ENCODE measurements around the gene PTPRM. TPM values are rescaled to one million over a fixed set of nuclear protein-coding genes. Genes with fewer than 3 reads are reported as not detected.

Gene PTPRM
- total RNA-seq, 4 donors from 2014 or later = 170 to 198 (median 182) TPM

- TF ChIP-seq POLR2A (IDR thresholded peaks at IDR 0.05) (no peak), CTCF (IDR thresholded peaks at IDR 0.05) (no peak)
- H3K36me3 ChIP-seq = peaks cover 29 to 40% of the 10 kb centered on the region in 2 donors
- no peaks in the 10 kb centered on the region for H3K4me1 ChIP-seq
- H3K4me3 ChIP-seq (replicated peaks in 1 of 3) = no peak overlapping the region
- DNase-seq = no peak
- H3K27ac ChIP-seq = no peak overlapping the region
- 90% methylated on average over 2 of the region's 2 CpGs for WGBS, 2 donors
- intact Hi-C loops (cut with DNase I) = loop anchor here (5.0 kb wide), 1 partner anchor 1119 kb away; no protein-coding TSS in a partner anchor
- H3K27me3 ChIP-seq = no peaks in the 10 kb centered on the region
- H3K9me3 ChIP-seq = no peaks in the 10 kb centered on the region
Observed at GRCh38 chr18:8391068-8391467, 824.0 kb downstream of the PTPRM start.

- no peak for TF ChIP-seq POLR2A (IDR thresholded peaks at IDR 0.05)
- TF ChIP-seq CTCF (IDR thresholded peaks at IDR 0.05) = no peak
- H3K9me3 ChIP-seq = no peaks in the 10 kb centered on the region
- WGBS, 2 donors = 94 to 96% methylated on average over 7 of the region's 7 CpGs
- no peak overlapping the region for H3K27ac ChIP-seq
- peaks cover 17 to 31% of the 10 kb centered on the region in 2 donors for H3K36me3 ChIP-seq
- H3K4me1 ChIP-seq = no peaks in the 10 kb centered on the region
- no peaks in the 10 kb centered on the region for H3K27me3 ChIP-seq
- intact Hi-C loops (cut with DNase I) = no loop called here
- no peak overlapping the region for H3K4me3 ChIP-seq (replicated peaks in 1 of 3)
- DNase-seq = no peak
Observed at GRCh38 chr18:8396254-8396653, 829.1 kb downstream of the PTPRM start.

- no peak for DNase-seq
- Histone ChIP-seq H3K9me3 (no peaks in the 10 kb centered on the region), H3K27ac (no peak overlapping the region), H3K36me3 (peaks cover 17 to 33% of the 10 kb centered on the region in 2 donors), H3K4me1 (no peaks in the 10 kb centered on the region), H3K27me3 (no peaks in the 10 kb centered on the region), H3K4me3 (replicated peaks in 1 of 3) (no peak overlapping the region)
- TF ChIP-seq CTCF (IDR thresholded peaks at IDR 0.05) = no peak
- intact Hi-C loops (cut with DNase I) = no loop called here
- 86 to 89% methylated on average over 12 of the region's 12 CpGs for WGBS, 2 donors
Observed at GRCh38 chr18:8397034-8397433, 829.9 kb downstream of the PTPRM start.

- DNase-seq = no peak
- WGBS, 2 donors = 87 to 91% methylated on average over 8 of the region's 8 CpGs
- TF ChIP-seq POLR2A (IDR thresholded peaks at IDR 0.05) (no peak), CTCF (IDR thresholded peaks at IDR 0.05) (no peak)
- no peak overlapping the region for H3K4me3 ChIP-seq (replicated peaks in 1 of 3)
- H3K36me3 ChIP-seq = peaks cover 19 to 29% of the 10 kb centered on the region in 2 donors
- no peak overlapping the region for H3K27ac ChIP-seq
- no peaks in the 10 kb centered on the region for H3K9me3 ChIP-seq
- H3K4me1 ChIP-seq = no peaks in the 10 kb centered on the region
- no peaks in the 10 kb centered on the region for H3K27me3 ChIP-seq
- intact Hi-C loops (cut with DNase I) = no loop called here
Observed at GRCh38 chr18:8399138-8399537, 832.0 kb downstream of the PTPRM start.

GRCh38 chr18:8400193-8400752 lies 833.2 kb downstream of the PTPRM start:
- WGBS, 2 donors = 84 to 94% methylated on average over 12 to 17 of the region's 17 CpGs
- intact Hi-C loops (cut with DNase I) = no loop called here
- Histone ChIP-seq H3K36me3 (peaks cover 20 to 30% of the 10 kb centered on the region in 2 donors), H3K4me3 (replicated peaks in 1 of 3) (no peak overlapping the region), H3K9me3 (no peaks in the 10 kb centered on the region), H3K27ac (no peak overlapping the region), H3K4me1 (no peaks in the 10 kb centered on the region), H3K27me3 (no peaks in the 10 kb centered on the region)
- no peak for DNase-seq
- TF ChIP-seq CTCF (IDR thresholded peaks at IDR 0.05) (no peak), POLR2A (IDR thresholded peaks at IDR 0.05) (no peak)
